HepG2 (cell line): ENCODE data around the gene TTLL7.

Source experiments
- BRF2 ChIP-seq: sonication (generic); formaldehyde crosslinking; IDR thresholded peaks from 2 replicates; pipeline ENCODE4 v1.8.1; 2022; ENCODE audit warnings: mild to moderate bottlenecking, missing genetic modification reagents
- CBFB ChIP-seq: sonication (generic); formaldehyde crosslinking; IDR thresholded peaks from 2 replicates; pipeline ENCODE4 v1.4.0; 2020; ENCODE audit warnings: missing genetic modification reagents
- CTCF ChIP-seq: sonication (generic); formaldehyde crosslinking; IDR thresholded peaks from 2 replicates; pipeline ENCODE4 v1.5.0; 2020; ENCODE audit warnings: mild to moderate bottlenecking, missing genetic modification reagents, moderate library complexity
- ETV6 ChIP-seq: sonication (generic); formaldehyde crosslinking; conservative IDR thresholded peaks from 2 replicates; pipeline ENCODE4 v1.4.0; 2020; ENCODE audit warnings: missing genetic modification reagents
- GABPA ChIP-seq, 2 experiments: IDR thresholded peaks; 2 replicates each; pipeline ENCODE4 v1.6.1; 2011 to 2016; ENCODE audit warnings: low read depth in 2 of 2, low read length in 1 of 2, missing biosample characterization in 1 of 2, missing genetic modification characterization in 1 of 2
- KLF13 ChIP-seq: sonication (generic); formaldehyde crosslinking; IDR thresholded peaks from 2 replicates; pipeline ENCODE4 v1.4.0; 2020; ENCODE audit warnings: mild to moderate bottlenecking, missing genetic modification reagents
- MAZ ChIP-seq, 2 experiments: sonication (generic) in 1 of 2; formaldehyde crosslinking in 1 of 2; IDR thresholded peaks; 2 replicates each; pipeline versions ENCODE4 v1.5.0 to v1.6.1; 2012 to 2020; ENCODE audit warnings: low read depth in 2 of 2, mild to moderate bottlenecking in 2 of 2, borderline replicate concordance in 1 of 2, improper control_type of control experiment in 1 of 2, low read length in 1 of 2, missing genetic modification reagents in 1 of 2, moderate library complexity in 1 of 2
- MBNL3 ChIP-seq: fragments of 250-450 bp; sonication (Bioruptor Pico); conservative IDR thresholded peaks from 2 replicates; pipeline ENCODE4 v1.8.0; 2022; ENCODE audit warnings: mild to moderate bottlenecking, inconsistent platforms
- MTA3 ChIP-seq: sonication (generic); formaldehyde crosslinking; IDR thresholded peaks from 2 replicates; pipeline ENCODE4 v1.4.0; 2020; ENCODE audit warnings: missing genetic modification reagents
- NCOA1 ChIP-seq: sonication (generic); formaldehyde crosslinking; IDR thresholded peaks from 2 replicates; pipeline ENCODE4 v1.9.0; 2021; ENCODE audit warnings: missing genetic modification reagents
- POLR2AphosphoS5 ChIP-seq: IDR thresholded peaks from 2 replicates; pipeline ENCODE4 v1.6.1; 2012; ENCODE audit warnings: low read depth, low read length
- PRDM10 ChIP-seq: sonication (generic); formaldehyde crosslinking; IDR thresholded peaks from 2 replicates; pipeline ENCODE4 v1.4.0; 2020; ENCODE audit warnings: low read depth, missing genetic modification reagents
- SNAPC5 ChIP-seq: sonication (generic); formaldehyde crosslinking; IDR thresholded peaks from 2 replicates; pipeline ENCODE4 v1.8.1; 2023; ENCODE audit warnings: mild to moderate bottlenecking, missing genetic modification reagents, borderline replicate concordance
- ZNF629 ChIP-seq: sonication (generic); formaldehyde crosslinking; conservative IDR thresholded peaks from 2 replicates; pipeline ENCODE4 v1.5.0; 2020; ENCODE audit warnings: missing genetic modification reagents

GRCh38 chr1:83849191-83850061 lies 149.5 kb downstream of the TTLL7 start:
- TF ChIP-seq SNAPC5 (CRISPR knock-in tag) (no peak), CTCF (no peak), PRDM10 (no peak), ETV6 (CRISPR knock-in tag) (no peak), MBNL3 (CRISPR knock-in tag) (no peak), BRF2 (CRISPR knock-in tag) (no peak), MTA3 (CRISPR knock-in tag) (no peak), GABPA (IDR thresholded peaks at IDR 0.05; ENCODE audit: low read depth, low read length) (no peak), GABPA (CRISPR knock-in tag; IDR thresholded peaks at IDR 0.05; ENCODE audit: low read depth) (no peak), CBFB (CRISPR knock-in tag) (no peak), NCOA1 (no peak), ZNF629 (CRISPR knock-in tag) (no peak), MAZ (IDR thresholded peaks at IDR 0.05; ENCODE audit: borderline replicate concordance, low read depth, low read length) (no peak), MAZ (CRISPR knock-in tag; IDR thresholded peaks at IDR 0.05; ENCODE audit: low read depth) (no peak), POLR2AphosphoS5 (no peak), KLF13 (CRISPR knock-in tag) (no peak)
